Motor neuron (in vitro differentiated cells): ENCODE data around the gene ETS1. TPM values are rescaled to one million over a fixed set of nuclear protein-coding genes. Genes with fewer than 3 reads are reported as not detected.

Experiments used
- ATAC-seq, 8 experiments: fragments of 200-7000 bp; cut with Tn5 transposase; replicated peaks in 6 of 8; 2 replicates each; pipeline ENCODE4 v1.8.0; 2021; ENCODE audit warnings: mild to moderate bottlenecking in 8 of 8, moderate library complexity in 8 of 8
- H3K27ac ChIP-seq, 2 donors: fragments of 250-450 bp; sonication (Bioruptor Pico); 2 replicates each; pipeline ENCODE4 v1.9.0; 2021; ENCODE audit warnings: antibody characterized with exemption in 2 of 2, mild to moderate bottlenecking in 2 of 2, moderate library complexity in 1 of 2
- H3K4me1 ChIP-seq, 2 donors: fragments of 250-450 bp; sonication (Bioruptor Pico); replicated peaks in 1 of 2; 2 replicates each; pipeline ENCODE4 v1.6.1; 2021; ENCODE audit warnings: antibody characterized with exemption in 2 of 2, mild to moderate bottlenecking in 2 of 2, moderate library complexity in 1 of 2
- H3K4me3 ChIP-seq, 5 donors: fragments of 250-450 bp; sonication (Bioruptor Pico); 2 replicates each; pipeline ENCODE4 v1.9.0; 2021; ENCODE audit warnings: antibody characterized with exemption in 5 of 5, mild to moderate bottlenecking in 5 of 5, moderate library complexity in 4 of 5
- WGBS, 10 experiments: fragments of 450-650 bp; shearing (Covaris generic); methylation state at CpG; one replicate each; pipeline ENCODE4 v1.0.0; 2022; 5-methylcytosine and 5-hydroxymethylcytosine counted together
- in situ Hi-C, 9 experiments: fragments of 400-800 bp; cut with MboI; loops; one replicate each; pipeline ENCODE4 v1.15.0; 2021; ENCODE audit warnings: low sequenced_read_pairs in 9 of 9, low pct_unique_long_range_greater_than_20kb in 2 of 9; ENCODE audit not compliant: unreplicated experiment in 9 of 9
- total RNA-seq, 8 experiments: library from RNA; unstranded; fragments of 300-600 nt; gene quantifications; 2 replicates each; pipeline versions ENCODE4 v1.2.3 to v1.2.4, GENCODE V29; 2022

Gene ETS1
- total RNA-seq, 8 experiments from 2014 or later = 0.11 to 18.4 (median 3.4) TPM

GRCh38 chr11:128513915-128514681, 73.3 kb downstream of the ETS1 start:
- in situ Hi-C loops = no loop called here
- peaks cover 0 to 2% of the 10 kb centered on the region in 2 donors for H3K4me1 ChIP-seq
- 77 to 100% (median 92%) methylated on average over 3 to 6 of the region's 6 CpGs for WGBS, 10 experiments
- no peak overlapping the region for H3K27ac ChIP-seq
- H3K4me3 ChIP-seq = no peak overlapping the region
- no peak for ATAC-seq

GRCh38 chr11:128512474-128512996, 74.8 kb downstream of the ETS1 start:
- 75 to 100% (median 90%) methylated on average over 2 to 7 of the region's 14 CpGs; no CpG with 5 or more reads in 3 of the 10 experiments for WGBS, 10 experiments
- Histone ChIP-seq H3K27ac (no peak overlapping the region), H3K4me1 (peaks cover 3 to 7% of the 10 kb centered on the region in 2 donors), H3K4me3 (no peak overlapping the region)
- ATAC-seq = no peak
- in situ Hi-C loops = no loop called here

GRCh38 chr11:128511712-128512111, 75.6 kb downstream of the ETS1 start:
- no peak overlapping the region for H3K27ac ChIP-seq
- 20 to 95% (median 86%) methylated on average over 1 to 4 of the region's 4 CpGs; no CpG with 5 or more reads in 1 of the 10 experiments for WGBS, 10 experiments
- H3K4me1 ChIP-seq = peaks cover 8 to 14% of the 10 kb centered on the region in 2 donors
- ATAC-seq = no peak
- in situ Hi-C loops = no loop called here
- no peak overlapping the region for H3K4me3 ChIP-seq

GRCh38 chr11:128509621-128510389, 77.6 kb downstream of the ETS1 start:
- in situ Hi-C loops = no loop called here
- ATAC-seq = no peak
- Histone ChIP-seq H3K27ac (no peak overlapping the region), H3K4me3 (no peak overlapping the region), H3K4me1 (peaks cover 8 to 18% of the 10 kb centered on the region in 2 donors)
- WGBS, 10 experiments = 33 to 100% (median 82%) methylated on average over 1 to 2 of the region's 2 CpGs; no CpG with 5 or more reads in 2 of the 10 experiments

- H3K27ac ChIP-seq = no peak overlapping the region
Measured at GRCh38 chr11:128508770-128509510, 78.4 kb downstream of the ETS1 start.

GRCh38 chr11:128507936-128508335, 79.4 kb downstream of the ETS1 start:
- ATAC-seq = no peak
- in situ Hi-C loops = no loop called here
- no peak overlapping the region for H3K27ac ChIP-seq
- H3K4me1 ChIP-seq = peaks cover 8 to 25% of the 10 kb centered on the region in 2 donors
- no peak overlapping the region for H3K4me3 ChIP-seq
- WGBS, 10 experiments = 51 to 100% (median 85%) methylated on average over 1 to 6 of the region's 6 CpGs

More at GRCh38 chr11:128508770-128509510, 78.4 kb downstream of the ETS1 start:
- in situ Hi-C loops = no loop called here
- Histone ChIP-seq H3K4me3 (no peak overlapping the region), H3K4me1 (peaks cover 8 to 18% of the 10 kb centered on the region in 2 donors)
- WGBS, 10 experiments = 40 to 90% (median 76%) methylated on average over 1 to 8 of the region's 8 CpGs; no CpG with 5 or more reads in 1 of the 10 experiments
- ATAC-seq = no peak

GRCh38 chr11:128506999-128507611, 80.3 kb downstream of the ETS1 start:
- in situ Hi-C loops = no loop called here
- WGBS, 10 experiments = 0 to 60% (median 30%) methylated on average over 1 to 6 of the region's 12 CpGs; no CpG with 5 or more reads in 5 of the 10 experiments
- peaks cover 8 to 28% of the 10 kb centered on the region in 2 donors for H3K4me1 ChIP-seq
- H3K27ac ChIP-seq = peak overlapping the region; percentile 7 to 8
- H3K4me3 ChIP-seq = peak overlapping the region in 1 of 5 donors; percentile 9
- peak; percentile 62 to 95 (median 89) for ATAC-seq

- H3K4me1 ChIP-seq = peaks cover 8 to 29% of the 10 kb centered on the region in 2 donors
- H3K4me3 ChIP-seq = no peak overlapping the region
- in situ Hi-C loops = no loop called here
- no peak for ATAC-seq
- H3K27ac ChIP-seq = no peak overlapping the region
- 90 to 100% (median 93%) methylated on average over 1 to 9 of the region's 15 CpGs; no CpG with 5 or more reads in 2 of the 10 experiments for WGBS, 10 experiments
Measured at GRCh38 chr11:128506356-128506755, 81.0 kb downstream of the ETS1 start.

GRCh38 chr11:128505449-128506065, 81.8 kb downstream of the ETS1 start:
- peak in 3 of 8 experiments; percentile 15 to 25 (median 21) for ATAC-seq
- WGBS, 10 experiments = 40 to 91% (median 85%) methylated on average over 1 to 8 of the region's 12 CpGs; no CpG with 5 or more reads in 3 of the 10 experiments
- Histone ChIP-seq H3K4me3 (no peak overlapping the region), H3K27ac (peak overlapping the region in 1 of 2 donors; percentile 9), H3K4me1 (peaks cover 8 to 29% of the 10 kb centered on the region in 2 donors)
- in situ Hi-C loops = no loop called here

- ATAC-seq = no peak
- Histone ChIP-seq H3K27ac (no peak overlapping the region), H3K4me1 (peaks cover 8 to 29% of the 10 kb centered on the region in 2 donors), H3K4me3 (no peak overlapping the region)
- in situ Hi-C loops = no loop called here
- 100% methylated on average over 2 of the region's 2 CpGs; no CpG with 5 or more reads in 5 of the 10 experiments for WGBS, 10 experiments
Measured at GRCh38 chr11:128504486-128504885, 82.9 kb downstream of the ETS1 start.

GRCh38 chr11:128503245-128503991, 83.9 kb downstream of the ETS1 start:
- peaks cover 8 to 26% of the 10 kb centered on the region in 2 donors for H3K4me1 ChIP-seq
- in situ Hi-C loops = no loop called here
- no peak overlapping the region for H3K4me3 ChIP-seq
- ATAC-seq = peak; percentile 44 to 80 (median 63)
- WGBS, 10 experiments = 0 to 89% (median 49%) methylated on average over 1 to 7 of the region's 8 CpGs; no CpG with 5 or more reads in 2 of the 10 experiments
- H3K27ac ChIP-seq = no peak overlapping the region
